HG03442 (cell line): ENCODE results near the gene TCEAL5.
"Not testable (repeated sequence)": the region's sequence is repeated elsewhere in the genome, so short reads cannot be mapped to it uniquely, and the experiment has no call there.

Experiments
- ATAC-seq: cut with Tn5 transposase; IDR thresholded peaks from one replicate; pipeline ENCODE4 v1.9.1; 2021; ENCODE audit warnings: mild to moderate bottlenecking, moderate library complexity; ENCODE audit not compliant: unreplicated experiment

The TCEAL5 gene

DNA sequence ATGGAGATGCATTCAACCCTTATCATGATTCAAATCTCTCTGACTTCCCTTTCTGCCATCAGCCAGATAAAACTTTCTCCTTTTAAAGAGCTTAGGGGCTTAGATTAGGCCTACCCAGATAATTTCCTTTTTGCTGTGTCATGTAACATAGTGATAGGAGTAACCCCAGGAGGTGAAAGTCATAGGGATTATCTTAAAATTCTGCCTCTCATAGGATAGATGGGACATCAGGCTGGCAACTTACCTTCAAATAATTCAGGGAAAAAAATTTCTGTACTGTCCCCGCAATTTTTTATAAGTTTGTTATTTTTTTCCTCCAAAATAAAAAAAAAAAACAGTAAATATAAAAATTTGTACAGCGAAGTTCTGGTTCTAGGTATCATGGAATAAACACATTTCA lies 40.9 kb downstream of the TCEAL5 start:
- ATAC-seq = not testable (repeated sequence)

GRCh38 chrX:103234869-103235268 lies 41.7 kb downstream of the TCEAL5 start:
- no peak for ATAC-seq

- ATAC-seq = no peak
These were observed 43.3 kb downstream of the TCEAL5 start for GRCh38 chrX:103233263-103233662.

DNA sequence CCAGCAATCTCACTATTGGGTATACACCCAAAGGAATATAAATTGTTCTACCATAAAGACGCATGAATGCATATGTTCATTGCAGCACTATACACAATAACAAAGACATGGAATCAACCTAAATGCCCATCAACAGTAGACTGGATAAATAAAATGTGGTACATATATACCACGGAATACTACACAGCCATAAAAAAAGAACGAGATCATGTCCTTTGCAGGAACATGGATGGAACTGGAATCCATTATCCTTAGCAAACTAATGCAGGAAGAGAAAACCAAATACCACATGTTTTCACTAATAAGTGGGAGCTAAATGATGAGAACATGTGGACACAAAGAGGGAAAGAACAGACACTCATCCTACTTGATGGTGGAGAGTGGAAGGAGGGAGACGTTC lies 50.6 kb downstream of the TCEAL5 start:
- ATAC-seq = not testable (repeated sequence)
